GM12801 (cell line): ENCODE data around the gene GNB1.

Source experiments
- TF ChIP-seq, protein P1 (sequence below): IDR thresholded peaks from one replicate; pipeline ENCODE4 v1.5.1; 2011; ENCODE audit warnings: control low read depth; ENCODE audit not compliant: insufficient read length; ENCODE audit errors: extremely low read depth

The GNB1 gene

DNA sequence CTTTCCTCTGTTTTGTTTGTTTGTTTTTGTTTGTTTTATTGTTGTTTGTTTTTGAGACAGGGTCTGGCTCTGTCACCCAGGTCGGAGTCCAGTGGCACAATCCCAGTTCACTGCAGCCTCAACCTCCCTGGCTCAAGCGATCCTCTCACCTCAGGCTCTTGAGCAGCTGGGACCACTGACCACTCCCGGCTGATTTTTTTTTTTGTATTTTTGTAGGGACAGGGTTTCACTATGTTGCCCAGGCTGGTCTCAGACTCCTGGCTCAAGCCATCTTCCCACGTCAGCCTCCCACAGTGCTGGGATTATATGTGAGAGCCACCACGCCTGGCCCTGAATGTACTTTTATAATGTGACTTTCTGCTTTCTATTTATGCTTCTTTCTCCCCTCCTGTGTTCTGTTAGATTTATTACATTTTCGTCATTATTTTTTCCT, 19.2 kb upstream of the GNB1 start:
- TF ChIP-seq, protein P1, sequence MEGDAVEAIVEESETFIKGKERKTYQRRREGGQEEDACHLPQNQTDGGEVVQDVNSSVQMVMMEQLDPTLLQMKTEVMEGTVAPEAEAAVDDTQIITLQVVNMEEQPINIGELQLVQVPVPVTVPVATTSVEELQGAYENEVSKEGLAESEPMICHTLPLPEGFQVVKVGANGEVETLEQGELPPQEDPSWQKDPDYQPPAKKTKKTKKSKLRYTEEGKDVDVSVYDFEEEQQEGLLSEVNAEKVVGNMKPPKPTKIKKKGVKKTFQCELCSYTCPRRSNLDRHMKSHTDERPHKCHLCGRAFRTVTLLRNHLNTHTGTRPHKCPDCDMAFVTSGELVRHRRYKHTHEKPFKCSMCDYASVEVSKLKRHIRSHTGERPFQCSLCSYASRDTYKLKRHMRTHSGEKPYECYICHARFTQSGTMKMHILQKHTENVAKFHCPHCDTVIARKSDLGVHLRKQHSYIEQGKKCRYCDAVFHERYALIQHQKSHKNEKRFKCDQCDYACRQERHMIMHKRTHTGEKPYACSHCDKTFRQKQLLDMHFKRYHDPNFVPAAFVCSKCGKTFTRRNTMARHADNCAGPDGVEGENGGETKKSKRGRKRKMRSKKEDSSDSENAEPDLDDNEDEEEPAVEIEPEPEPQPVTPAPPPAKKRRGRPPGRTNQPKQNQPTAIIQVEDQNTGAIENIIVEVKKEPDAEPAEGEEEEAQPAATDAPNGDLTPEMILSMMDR: no peak

DNA sequence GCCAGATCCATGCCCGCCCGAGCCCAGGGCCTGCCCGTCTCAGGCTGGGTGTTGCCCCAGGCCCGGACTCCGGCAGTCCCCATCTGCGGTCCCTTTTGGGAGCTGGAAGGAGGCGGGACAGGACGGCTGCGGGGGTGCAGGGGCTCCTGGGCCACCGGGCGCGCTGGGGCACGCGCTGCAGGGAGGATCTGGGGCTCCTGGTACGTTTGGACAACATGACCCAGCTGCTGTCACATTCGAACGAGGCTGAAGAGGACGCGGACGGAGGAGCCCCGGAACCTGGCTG, 17.6 kb upstream of the GNB1 start:
- TF ChIP-seq, protein P1: no peak

DNA sequence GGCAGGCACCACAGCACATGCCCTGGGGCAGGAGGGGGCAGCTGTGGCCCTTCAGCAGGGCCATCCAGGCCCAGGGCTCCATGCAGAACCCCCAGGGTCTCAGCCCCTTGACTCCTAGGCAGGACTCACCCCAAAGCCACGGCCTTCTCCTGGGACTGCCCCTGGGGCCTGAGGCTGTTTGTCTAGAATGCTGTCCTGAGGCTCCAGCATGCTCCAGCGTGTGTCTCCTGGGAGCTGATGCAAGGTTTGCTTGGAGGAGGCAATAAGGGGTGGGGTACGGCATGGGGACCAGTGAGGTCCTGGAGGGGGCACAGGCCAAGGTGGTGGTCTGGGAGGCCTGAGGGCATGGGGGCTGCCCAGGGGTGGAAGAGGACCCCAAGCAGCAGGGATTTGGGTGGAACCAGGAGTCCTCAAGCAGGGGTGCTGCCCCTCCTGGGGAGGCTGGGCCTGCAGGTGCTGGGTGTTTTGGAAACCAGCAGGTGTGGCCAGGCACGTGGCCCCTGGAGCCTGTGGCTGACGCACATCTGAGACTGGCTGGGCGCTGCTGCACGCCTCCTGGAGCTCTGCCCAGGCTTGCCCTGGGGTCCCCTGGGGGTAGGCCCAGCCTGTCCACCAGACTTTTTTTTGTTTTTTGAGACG, 16.3 kb upstream of the GNB1 start:
- TF ChIP-seq, protein P1: no peak

DNA sequence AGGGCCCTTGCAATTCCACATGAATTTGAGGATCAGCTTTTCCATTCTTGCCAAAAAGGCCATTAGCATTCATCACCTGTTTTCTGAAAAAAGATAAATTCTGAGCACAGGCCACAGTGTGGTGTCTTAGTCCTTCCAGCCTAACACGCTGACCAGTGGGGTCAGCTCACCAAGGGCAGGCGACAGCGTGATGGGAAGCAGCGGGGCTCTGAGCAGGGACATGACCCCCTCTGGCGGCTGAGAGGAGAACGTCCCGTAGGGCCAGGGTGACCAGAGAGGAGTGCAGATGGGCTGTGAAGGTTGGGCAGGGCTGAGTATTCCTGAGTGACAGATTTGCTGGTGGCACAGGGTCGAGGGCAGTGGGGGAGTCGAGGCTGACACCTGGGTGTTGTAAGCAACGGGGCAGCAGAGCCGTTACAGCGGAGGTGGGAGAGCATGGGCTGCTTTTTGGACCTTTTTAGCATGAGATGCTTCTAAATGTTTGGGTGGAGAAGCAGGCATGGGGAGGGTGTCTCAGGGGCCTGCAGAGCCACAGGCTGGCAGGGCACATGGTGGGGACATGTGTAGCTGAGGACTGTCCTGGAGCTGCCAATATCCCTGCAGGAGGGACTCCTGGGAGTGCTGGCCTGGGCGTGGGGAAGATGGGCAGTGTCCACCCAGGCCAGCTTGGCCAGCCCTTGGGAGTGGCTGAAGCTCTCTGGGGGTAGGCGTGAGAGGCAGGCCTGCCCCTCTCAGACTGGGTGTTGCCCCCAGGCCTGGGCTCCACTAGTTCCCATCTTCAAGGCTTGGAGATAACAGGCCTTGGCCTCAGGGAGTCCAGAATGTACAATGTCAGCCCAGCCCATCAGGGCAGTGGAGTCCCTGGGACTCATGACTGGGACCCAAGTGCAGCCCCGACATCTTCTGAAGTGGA, 15.6 kb upstream of the GNB1 start:
- TF ChIP-seq, protein P1: peak; percentile 91

DNA sequence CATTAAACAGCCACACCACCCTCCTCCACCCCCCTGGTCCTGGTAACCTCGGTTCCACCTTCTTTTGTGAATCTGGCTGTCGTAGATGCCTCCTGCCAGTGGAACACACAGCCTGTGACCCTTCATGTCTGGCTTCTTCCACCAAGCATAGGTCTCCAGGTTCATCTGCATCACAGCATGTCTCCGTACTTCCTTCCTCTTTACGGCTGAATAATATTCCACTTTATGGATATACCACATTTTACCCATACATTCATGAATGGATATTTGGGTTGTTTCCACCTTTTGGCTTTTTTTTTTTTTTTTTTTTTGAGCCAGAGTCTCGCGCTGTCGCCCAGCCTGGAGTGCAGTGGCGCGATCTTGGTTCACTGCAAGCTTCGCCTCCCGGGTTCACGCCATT, 12.3 kb upstream of the GNB1 start:
- TF ChIP-seq, protein P1: no peak

DNA sequence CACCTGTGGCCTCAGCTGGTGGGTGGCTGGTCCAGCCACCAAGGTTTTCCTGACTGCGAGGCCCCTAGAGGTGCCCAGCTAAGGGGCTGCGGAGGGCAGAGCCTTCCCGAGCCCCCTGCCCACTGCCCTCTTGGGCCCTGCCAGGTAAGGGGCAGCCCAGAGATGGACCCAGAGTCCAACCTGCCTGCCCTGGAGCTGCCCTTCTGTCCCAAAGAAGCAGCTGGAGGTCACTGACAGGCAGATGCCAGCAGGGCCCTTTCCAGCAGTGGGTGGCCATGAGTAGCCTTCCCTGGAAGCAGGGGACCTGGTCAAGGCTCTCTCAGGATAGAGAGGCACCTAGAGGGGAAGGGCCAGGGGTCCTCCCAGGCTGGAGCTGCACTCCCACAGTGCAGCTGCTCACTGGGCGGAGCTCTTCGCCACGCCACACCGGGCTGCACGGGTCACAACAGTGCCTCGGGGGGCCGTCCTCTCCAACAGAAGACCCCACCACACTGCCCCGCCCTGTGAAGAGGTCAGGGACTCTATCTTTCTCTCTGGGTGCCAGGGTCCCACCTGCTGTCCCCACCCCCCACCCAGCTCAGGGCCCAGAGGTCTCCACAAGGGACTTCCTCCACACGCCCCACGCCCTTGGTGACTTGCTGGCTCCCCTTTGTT, 10.9 kb upstream of the GNB1 start:
- TF ChIP-seq, protein P1: no peak

DNA sequence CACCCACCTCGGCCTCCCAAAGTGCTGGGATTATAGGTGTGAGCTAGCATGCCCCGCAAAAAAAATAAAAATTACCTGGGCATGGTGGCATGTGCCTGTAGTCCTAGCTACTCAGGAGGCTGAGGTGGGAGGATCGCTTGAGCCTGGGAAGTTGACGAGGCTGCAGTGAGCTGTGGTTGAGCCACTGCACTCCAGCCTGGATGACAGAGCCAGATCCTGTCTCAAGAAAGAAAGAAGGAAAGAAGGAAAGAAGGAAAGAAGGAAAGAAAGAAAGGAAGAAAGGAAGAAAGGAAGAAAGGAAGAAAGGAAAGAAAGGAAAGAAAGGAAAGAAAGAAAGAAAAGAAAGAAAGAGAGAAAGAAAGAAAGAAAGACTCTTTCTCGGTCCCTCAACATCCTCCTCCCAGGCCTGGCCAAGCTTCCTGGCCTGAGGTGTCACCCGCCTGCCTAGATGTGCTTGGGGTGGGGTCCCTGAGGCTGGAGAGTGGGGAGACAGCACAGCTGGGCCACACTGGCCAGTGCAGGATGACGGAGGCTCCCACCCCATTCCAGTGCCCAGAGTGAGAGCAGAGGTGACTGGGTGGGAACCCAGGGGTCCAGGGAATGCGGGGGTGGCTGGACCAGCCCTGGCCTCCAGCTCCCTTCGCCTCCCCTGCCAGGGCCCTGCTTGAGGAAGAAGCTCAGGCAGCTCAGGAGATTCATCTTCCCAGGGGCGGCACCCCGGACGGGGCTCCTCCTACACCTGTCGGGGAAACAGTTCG, 10.2 kb upstream of the GNB1 start:
- TF ChIP-seq, protein P1: no peak
